ENCODE results near the gene MSMO1.

- no peak for TF ChIP-seq POLR2AphosphoS5 (IDR thresholded peaks at IDR 0.05; ENCODE audit: insufficient read depth in 1 of 2, low read depth in 1 of 2)
- no peak for TF ChIP-seq CTCF (IDR thresholded peaks at IDR 0.05)
- no peak for TF ChIP-seq POLR2A (IDR thresholded peaks at IDR 0.05)
These were observed 4.4 kb downstream of the MSMO1 start for GRCh38 chr4:165331823-165332222.

All from vagina (tissue), 2 donors.